Stimulated activated CD4-positive, alpha-beta T cell treated with anti-CD3 and anti-CD28 coated beads, Interleukin-12 subunit alpha, Interleukin-12 subunit beta, amount 100 ng/mL, for 48 hours (primary cell): ENCODE results near the gene TBC1D2B.

Source experiments
- DNase-seq, 3 donors: peaks; one replicate each; pipeline ENCODE4 v3.0.0-alpha.2; 2020; ENCODE audit warnings: low read depth in 2 of 3, low spot score in 1 of 3

Gene TBC1D2B

GRCh38 chr15:78097667-78098066, 20.2 kb upstream of the TBC1D2B start:
- no peak for DNase-seq

GRCh38 chr15:78093242-78094020, 15.9 kb upstream of the TBC1D2B start:
- no peak for DNase-seq

GRCh38 chr15:78092261-78093041, 14.9 kb upstream of the TBC1D2B start, which contains the start of gene SH2D7:
TSS of gene SH2D7 (plus strand) at chr15:78092561. CDS start at chr15:78092585, 24 bp downstream.
- no peak for DNase-seq

- DNase-seq = no peak
Measured at GRCh38 chr15:78090422-78091063, 13.0 kb upstream of the TBC1D2B start.

GRCh38 chr15:78088773-78089080, 11.2 kb upstream of the TBC1D2B start:
- DNase-seq = no peak

GRCh38 chr15:78087951-78088772, 10.7 kb upstream of the TBC1D2B start:
- no peak for DNase-seq

- no peak for DNase-seq
Measured at GRCh38 chr15:78085928-78086327, 8.4 kb upstream of the TBC1D2B start.

GRCh38 chr15:78084449-78084750, 6.9 kb upstream of the TBC1D2B start:
- no peak for DNase-seq

GRCh38 chr15:78083687-78084448, 6.4 kb upstream of the TBC1D2B start:
- no peak for DNase-seq

GRCh38 chr15:78083186-78083585, 5.7 kb upstream of the TBC1D2B start:
- no peak for DNase-seq

GRCh38 chr15:78082743-78083110, 5.2 kb upstream of the TBC1D2B start:
- no peak for DNase-seq

- no peak for DNase-seq
Measured at GRCh38 chr15:78082106-78082742, 4.7 kb upstream of the TBC1D2B start.

GRCh38 chr15:78080088-78080460, 2.6 kb upstream of the TBC1D2B start:
- no peak for DNase-seq

GRCh38 chr15:78079298-78080087, 2.0 kb upstream of the TBC1D2B start:
- no peak for DNase-seq

GRCh38 chr15:78077871-78078210, 330 bp upstream of the TBC1D2B start:
- no peak for DNase-seq

- no peak for DNase-seq
Measured at GRCh38 chr15:78076231-78077052, 1.1 kb downstream of the TBC1D2B start.

GRCh38 chr15:78075490-78076230, 1.9 kb downstream of the TBC1D2B start:
- DNase-seq = no peak
